ENCODE measurements around the gene MCUR1. TPM values are rescaled to one million over a fixed set of nuclear protein-coding genes. Genes with fewer than 3 reads are reported as not detected.

MCUR1 gene
- total RNA-seq, 2 donors from 2014 or later, result 33.8 to 38.6 TPM

- no peak overlapping the region for H3K4me3 ChIP-seq (ENCODE audit: low read length)
- no peak for TF ChIP-seq CTCF (conservative IDR thresholded peaks at IDR 0.05)
- Mint-ChIP-seq H3K36me3 (ENCODE audit: low read depth) (no peaks in the 10 kb centered on the region), H3K9me3 (peaks cover 5% of the 10 kb centered on the region), H3K27me3 (ENCODE audit: insufficient read depth) (no peaks in the 10 kb centered on the region), H3K27ac (no peak overlapping the region), H3K4me1 (no peaks in the 10 kb centered on the region), H3K4me3 (no peak overlapping the region)
- DNase-seq, result peak; percentile 58
- H3K27ac ChIP-seq (ENCODE audit: low read depth, low read length), result no peak overlapping the region
- H3K27me3 ChIP-seq (ENCODE audit: control insufficient read depth, insufficient read depth, low read length, poor library complexity, severe bottlenecking), result no peaks in the 10 kb centered on the region
- 57 to 60% methylated on average over 12 to 19 of the region's 19 CpGs for WGBS, 2 experiments (ENCODE audit: insufficient coverage in 1 of 2, insufficient read length in 1 of 2)
- no peak overlapping the region for H3K9ac ChIP-seq (ENCODE audit: extremely low read depth, low read length, poor library complexity, severe bottlenecking)
- no peaks in the 10 kb centered on the region for H3K9me3 ChIP-seq (ENCODE audit: control insufficient read depth, low read length)
- no peaks in the 10 kb centered on the region for H3K36me3 ChIP-seq (ENCODE audit: control insufficient read depth, insufficient read depth, low read length)
- no peaks in the 10 kb centered on the region for H3K4me1 ChIP-seq (ENCODE audit: control insufficient read depth, insufficient read depth, low read length)
Observed at GRCh38 chr6:13767121-13767808, 47.1 kb downstream of the MCUR1 start.

- DNase-seq, result no peak
- no peaks in the 10 kb centered on the region for H3K4me1 Mint-ChIP-seq
- H3K27me3 ChIP-seq (ENCODE audit: control insufficient read depth, insufficient read depth, low read length, poor library complexity, severe bottlenecking), result no peaks in the 10 kb centered on the region
- WGBS, 2 experiments (ENCODE audit: insufficient coverage in 1 of 2, insufficient read length in 1 of 2), result 95 to 100% methylated on average over 3 to 5 of the region's 5 CpGs
- H3K4me1 ChIP-seq (ENCODE audit: control insufficient read depth, insufficient read depth, low read length), result no peaks in the 10 kb centered on the region
- no peaks in the 10 kb centered on the region for H3K36me3 ChIP-seq (ENCODE audit: control insufficient read depth, insufficient read depth, low read length)
- H3K4me3 Mint-ChIP-seq, result no peak overlapping the region
- peaks cover 2% of the 10 kb centered on the region for H3K9me3 Mint-ChIP-seq
- no peaks in the 10 kb centered on the region for H3K9me3 ChIP-seq (ENCODE audit: control insufficient read depth, low read length)
- H3K4me3 ChIP-seq (ENCODE audit: low read length), result no peak overlapping the region
- H3K27me3 Mint-ChIP-seq (ENCODE audit: insufficient read depth), result no peaks in the 10 kb centered on the region
- H3K27ac ChIP-seq (ENCODE audit: low read depth, low read length), result no peak overlapping the region
- no peak for TF ChIP-seq CTCF (conservative IDR thresholded peaks at IDR 0.05)
- H3K36me3 Mint-ChIP-seq (ENCODE audit: low read depth), result no peaks in the 10 kb centered on the region
- H3K27ac Mint-ChIP-seq, result no peak overlapping the region
- no peak overlapping the region for H3K9ac ChIP-seq (ENCODE audit: extremely low read depth, low read length, poor library complexity, severe bottlenecking)
Observed at GRCh38 chr6:13766201-13766634, 48.1 kb downstream of the MCUR1 start.

- H3K36me3 Mint-ChIP-seq (ENCODE audit: low read depth), result no peaks in the 10 kb centered on the region
- WGBS, 2 experiments (ENCODE audit: insufficient coverage in 1 of 2, insufficient read length in 1 of 2), result 85 to 89% methylated on average over 8 of the region's 8 CpGs
- H3K9ac ChIP-seq (ENCODE audit: extremely low read depth, low read length, poor library complexity, severe bottlenecking), result no peak overlapping the region
- no peak overlapping the region for H3K4me3 ChIP-seq (ENCODE audit: low read length)
- no peaks in the 10 kb centered on the region for H3K27me3 ChIP-seq (ENCODE audit: control insufficient read depth, insufficient read depth, low read length, poor library complexity, severe bottlenecking)
- H3K27ac Mint-ChIP-seq, result no peak overlapping the region
- H3K4me1 ChIP-seq (ENCODE audit: control insufficient read depth, insufficient read depth, low read length), result no peaks in the 10 kb centered on the region
- H3K9me3 Mint-ChIP-seq, result peaks cover 2% of the 10 kb centered on the region
- no peak for TF ChIP-seq CTCF (conservative IDR thresholded peaks at IDR 0.05)
- no peaks in the 10 kb centered on the region for H3K36me3 ChIP-seq (ENCODE audit: control insufficient read depth, insufficient read depth, low read length)
- H3K4me3 Mint-ChIP-seq, result no peak overlapping the region
- DNase-seq, result no peak
- no peaks in the 10 kb centered on the region for H3K9me3 ChIP-seq (ENCODE audit: control insufficient read depth, low read length)
- H3K27me3 Mint-ChIP-seq (ENCODE audit: insufficient read depth), result no peaks in the 10 kb centered on the region
- H3K4me1 Mint-ChIP-seq, result no peaks in the 10 kb centered on the region
- H3K27ac ChIP-seq (ENCODE audit: low read depth, low read length), result peak overlapping the region; percentile 22
Observed at GRCh38 chr6:13765570-13765969, 48.8 kb downstream of the MCUR1 start.

Data from endodermal cell (in vitro differentiated cells).